Measurements from ENCODE around the gene WDR54. TPM values are rescaled to one million over a fixed set of nuclear protein-coding genes. Genes with fewer than 3 reads are reported as not detected.

Gene WDR54
- total RNA-seq, 1 experiment from 2014 or later, result 54.9 TPM

- H3K9me2 ChIP-seq (ENCODE audit: insufficient read depth), result no peaks in the 10 kb centered on the region
- H3K27ac ChIP-seq (ENCODE audit: low read depth, low read length), result no peak overlapping the region
- no TSS peak for BruUV-seq (replicated peaks)
- DNase-seq (ENCODE audit: low read depth, low spot score) (no peak), ATAC-seq (no peak)
- H3K4me1 ChIP-seq (ENCODE audit: control insufficient read depth in 1 of 2, insufficient read depth in 2 of 2, low read length in 2 of 2), result peaks cover 4 to 10% of the 10 kb centered on the region in 2 experiments; a peak in 3 of 4 replicates
- intact Hi-C loops (cut with micrococcal nuclease), result no loop called here
- no peaks in the 10 kb centered on the region for H3K27me3 ChIP-seq (ENCODE audit: insufficient read depth, low read length)
- no peaks in the 10 kb centered on the region for H3K9me3 ChIP-seq (ENCODE audit: control insufficient read depth in 1 of 2, insufficient read depth in 1 of 2, low read depth in 1 of 2, low read length in 2 of 2)
- H4K20me1 ChIP-seq (ENCODE audit: insufficient read depth), result no peaks in the 10 kb centered on the region
- ChIA-PET CTCF (no interaction called here), POLR2A (no interaction called here), RAD21 (ENCODE audit: low non-redundant PET in 1 of 2, low total read pairs in 2 of 2, uncharacterized antibody in 2 of 2, unreplicated experiment in 2 of 2) (no interaction called here)
- H3K4me3 ChIP-seq (replicated peaks in 1 of 2; ENCODE audit: low read depth in 1 of 2, low read length in 2 of 2), result no peak overlapping the region
- H2AFZ ChIP-seq (ENCODE audit: low read depth, low read length, poor library complexity, severe bottlenecking), result no peak overlapping the region
- no peak for TF ChIP-seq ZNF274 (IDR thresholded peaks at IDR 0.05; ENCODE audit: low read depth, low read length)
- H3K4me2 ChIP-seq (ENCODE audit: low read length), result no peak overlapping the region
- peaks cover 3 to 13% of the 10 kb centered on the region in 2 experiments; a peak in 2 of 4 replicates for H3K36me3 ChIP-seq (ENCODE audit: control insufficient read depth in 1 of 2, insufficient read depth in 2 of 2, low read length in 2 of 2)
- no peak overlapping the region for H3K9ac ChIP-seq (ENCODE audit: low read length)
- peaks cover 32% of the 10 kb centered on the region for H3K79me2 ChIP-seq (ENCODE audit: insufficient read depth, low read length)
Measured at GRCh38 chr2:74378007-74378406, 43.5 kb upstream of the WDR54 start.

GRCh38 chr2:74379851-74380789 lies 41.4 kb upstream of the WDR54 start, which contains the start of gene DCTN1:
TSS of gene DCTN1 (minus strand) at chr2:74380311. CDS start at chr2:74380037, 274 bp downstream.
- DNase-seq (ENCODE audit: low read depth, low spot score), result no peak
- RAD21 ChIA-PET (ENCODE audit: low non-redundant PET in 1 of 2, low total read pairs in 2 of 2, uncharacterized antibody in 2 of 2, unreplicated experiment in 2 of 2), result no interaction called here
- CTCF ChIA-PET, result interaction anchor here (0.6 kb wide), 1 partner anchor 134 kb away, joined by 4 read pairs; the partner anchor contains the start of gene TLX2
- Histone ChIP-seq H3K27ac (ENCODE audit: low read depth, low read length) (peak within 1 kb of the TSS; percentile 12; the same call in 1 of the 2 replicates), H3K4me1 (ENCODE audit: control insufficient read depth in 1 of 2, insufficient read depth in 2 of 2, low read length in 2 of 2) (peaks cover 4 to 10% of the 10 kb centered on the region in 2 experiments; a peak in 3 of 4 replicates), H3K27me3 (ENCODE audit: insufficient read depth, low read length) (no peaks in the 10 kb centered on the region), H3K4me2 (ENCODE audit: low read length) (peak within 1 kb of the TSS; percentile 25), H4K20me1 (ENCODE audit: insufficient read depth) (no peaks in the 10 kb centered on the region), H3K9me3 (ENCODE audit: control insufficient read depth in 1 of 2, insufficient read depth in 1 of 2, low read depth in 1 of 2, low read length in 2 of 2) (no peaks in the 10 kb centered on the region), H2AFZ (ENCODE audit: low read depth, low read length, poor library complexity, severe bottlenecking) (no peak within 1 kb of the TSS), H3K9me2 (ENCODE audit: insufficient read depth) (no peaks in the 10 kb centered on the region), H3K9ac (ENCODE audit: low read length) (no peak within 1 kb of the TSS), H3K36me3 (ENCODE audit: control insufficient read depth in 1 of 2, insufficient read depth in 2 of 2, low read length in 2 of 2) (peaks cover 3 to 13% of the 10 kb centered on the region in 2 experiments; a peak in 2 of 4 replicates), H3K4me3 (replicated peaks in 1 of 2; ENCODE audit: low read depth in 1 of 2, low read length in 2 of 2) (no peak within 1 kb of the TSS), H3K79me2 (ENCODE audit: insufficient read depth, low read length) (peaks cover 40% of the 10 kb centered on the region)
- no TSS peak for BruUV-seq (replicated peaks)
- intact Hi-C loops (cut with micrococcal nuclease), result no loop called here
- POLR2A ChIA-PET, result interaction anchor here (0.7 to 1.1 kb wide), 2 partner anchors 10 to 62 kb away, joined by 3 read pairs; no protein-coding TSS in a partner anchor
- ATAC-seq, result peak; percentile 92
- TF ChIP-seq TCF7L2 (IDR thresholded peaks at IDR 0.05; ENCODE audit: borderline replicate concordance, extremely low read depth, insufficient read depth, insufficient read length), result peak; percentile 57
- TF ChIP-seq FOSL1 (IDR thresholded peaks at IDR 0.05; ENCODE audit: low read depth), result peak; percentile 64; the same call in 1 of the 2 replicates
- TF ChIP-seq SRF (IDR thresholded peaks at IDR 0.05; ENCODE audit: low read depth), result no peak

Measured in HCT116 (cell line).